ENCODE measurements around the gene SP100. TPM values are rescaled to one million over a fixed set of nuclear protein-coding genes. Genes with fewer than 3 reads are reported as not detected.

SP100 gene
- total RNA-seq, 1 donor from 2014 or later: 169 TPM

- Histone ChIP-seq H3K36me3 (ENCODE audit: insufficient read depth, low read length) (no peaks in the 10 kb centered on the region), H2AFZ (ENCODE audit: low read depth, low read length) (no peak overlapping the region), H3K4me2 (ENCODE audit: low read length) (no peak overlapping the region), H3K79me2 (ENCODE audit: insufficient read depth, low read length) (peaks cover 33% of the 10 kb centered on the region), H3K27ac (ENCODE audit: low read depth, low read length) (no peak overlapping the region), H3K9me3 (ENCODE audit: insufficient read depth, low read depth, low read length) (no peaks in the 10 kb centered on the region), H3K4me1 (ENCODE audit: insufficient read depth, low read length) (peaks cover 31% of the 10 kb centered on the region), H4K20me1 (ENCODE audit: insufficient read depth, low read length) (peaks cover 7% of the 10 kb centered on the region), H3K9ac (ENCODE audit: low read length) (no peak overlapping the region), H3K4me3 (ENCODE audit: insufficient read depth, low read depth, low read length) (no peak overlapping the region), H3K27me3 (ENCODE audit: insufficient read depth, low read length) (no peaks in the 10 kb centered on the region)
- peaks cover 9% of the 10 kb centered on the region for H3K36me3 Mint-ChIP-seq (ENCODE audit: low read depth, unreplicated experiment)
- no peaks in the 10 kb centered on the region for H3K9me3 Mint-ChIP-seq (ENCODE audit: unreplicated experiment)
- FAIRE-seq (no peak), DNase-seq (ENCODE audit: low read depth) (no peak)
- H3K4me3 Mint-ChIP-seq (ENCODE audit: unreplicated experiment): no peak overlapping the region
- TF ChIP-seq EZH2 (IDR thresholded peaks at IDR 0.05; ENCODE audit: insufficient read depth, low read length): no peak
- TF ChIP-seq CTCF (IDR thresholded peaks at IDR 0.05; ENCODE audit: insufficient read depth, low read depth, low read length): no peak
- peaks cover 32% of the 10 kb centered on the region for H3K4me1 Mint-ChIP-seq (ENCODE audit: low read depth, unreplicated experiment)
- peaks cover 16% of the 10 kb centered on the region for H3K27me3 Mint-ChIP-seq (ENCODE audit: low read depth, unreplicated experiment)
- no peak overlapping the region for H3K27ac Mint-ChIP-seq (ENCODE audit: unreplicated experiment)
Observed at GRCh38 chr2:230414302-230414701, 1.7 kb upstream of the SP100 start.

GRCh38 chr2:230417436-230417835 lies 1.4 kb downstream of the SP100 start:
- H3K4me3 ChIP-seq (ENCODE audit: insufficient read depth, low read depth, low read length): peak overlapping the region; percentile 89
- no peak overlapping the region for H3K27ac ChIP-seq (ENCODE audit: low read depth, low read length)
- H3K4me1 ChIP-seq (ENCODE audit: insufficient read depth, low read length): peaks cover 25% of the 10 kb centered on the region
- Mint-ChIP-seq H3K4me3 (ENCODE audit: unreplicated experiment) (peak overlapping the region; percentile 96), H3K27me3 (ENCODE audit: low read depth, unreplicated experiment) (peaks cover 6% of the 10 kb centered on the region), H3K27ac (ENCODE audit: unreplicated experiment) (peak overlapping the region; percentile 62), H3K36me3 (ENCODE audit: low read depth, unreplicated experiment) (peaks cover 14% of the 10 kb centered on the region), H3K9me3 (ENCODE audit: unreplicated experiment) (no peaks in the 10 kb centered on the region), H3K4me1 (ENCODE audit: low read depth, unreplicated experiment) (peaks cover 38% of the 10 kb centered on the region)
- H4K20me1 ChIP-seq (ENCODE audit: insufficient read depth, low read length): peaks cover 16% of the 10 kb centered on the region
- FAIRE-seq (no peak), DNase-seq (ENCODE audit: low read depth) (no peak)
- H2AFZ ChIP-seq (ENCODE audit: low read depth, low read length): no peak overlapping the region
- no peaks in the 10 kb centered on the region for H3K27me3 ChIP-seq (ENCODE audit: insufficient read depth, low read length)
- H3K36me3 ChIP-seq (ENCODE audit: insufficient read depth, low read length): peaks cover under 1% of the 10 kb centered on the region
- peaks cover 63% of the 10 kb centered on the region for H3K79me2 ChIP-seq (ENCODE audit: insufficient read depth, low read length)
- peak overlapping the region; percentile 93 for H3K4me2 ChIP-seq (ENCODE audit: low read length)
- H3K9me3 ChIP-seq (ENCODE audit: insufficient read depth, low read depth, low read length): no peaks in the 10 kb centered on the region
- TF ChIP-seq EZH2 (IDR thresholded peaks at IDR 0.05; ENCODE audit: insufficient read depth, low read length): no peak
- TF ChIP-seq CTCF (IDR thresholded peaks at IDR 0.05; ENCODE audit: insufficient read depth, low read depth, low read length): no peak
- peak overlapping the region; percentile 41 for H3K9ac ChIP-seq (ENCODE audit: low read length)

- H2AFZ ChIP-seq (ENCODE audit: low read depth, low read length): no peak overlapping the region
- peak overlapping the region; percentile 93 for H3K4me2 ChIP-seq (ENCODE audit: low read length)
- TF ChIP-seq CTCF (IDR thresholded peaks at IDR 0.05; ENCODE audit: insufficient read depth, low read depth, low read length) (no peak), EZH2 (IDR thresholded peaks at IDR 0.05; ENCODE audit: insufficient read depth, low read length) (no peak)
- peaks cover 45% of the 10 kb centered on the region for H3K4me1 Mint-ChIP-seq (ENCODE audit: low read depth, unreplicated experiment)
- H3K27ac ChIP-seq (ENCODE audit: low read depth, low read length): peak overlapping the region; percentile 39
- peak; percentile 77 for DNase-seq (ENCODE audit: low read depth)
- H3K27me3 ChIP-seq (ENCODE audit: insufficient read depth, low read length): no peaks in the 10 kb centered on the region
- peaks cover 4% of the 10 kb centered on the region for H3K36me3 ChIP-seq (ENCODE audit: insufficient read depth, low read length)
- peaks cover 73% of the 10 kb centered on the region for H3K79me2 ChIP-seq (ENCODE audit: insufficient read depth, low read length)
- no peaks in the 10 kb centered on the region for H3K9me3 ChIP-seq (ENCODE audit: insufficient read depth, low read depth, low read length)
- peaks cover 15% of the 10 kb centered on the region for H3K36me3 Mint-ChIP-seq (ENCODE audit: low read depth, unreplicated experiment)
- peak overlapping the region; percentile 38 for H3K9ac ChIP-seq (ENCODE audit: low read length)
- peak; percentile 60 for FAIRE-seq
- H3K9me3 Mint-ChIP-seq (ENCODE audit: unreplicated experiment): no peaks in the 10 kb centered on the region
- H3K4me1 ChIP-seq (ENCODE audit: insufficient read depth, low read length): peaks cover 25% of the 10 kb centered on the region
- H4K20me1 ChIP-seq (ENCODE audit: insufficient read depth, low read length): peaks cover 19% of the 10 kb centered on the region
- peak overlapping the region; percentile 89 for H3K4me3 ChIP-seq (ENCODE audit: insufficient read depth, low read depth, low read length)
- peak overlapping the region; percentile 78 for H3K27ac Mint-ChIP-seq (ENCODE audit: unreplicated experiment)
- H3K27me3 Mint-ChIP-seq (ENCODE audit: low read depth, unreplicated experiment): peaks cover under 1% of the 10 kb centered on the region
- peak overlapping the region; percentile 96 for H3K4me3 Mint-ChIP-seq (ENCODE audit: unreplicated experiment)
Observed at GRCh38 chr2:230418341-230419016, 2.5 kb downstream of the SP100 start.

Data from astrocyte (in vitro differentiated cells and primary cell).